Measurements from ENCODE around the gene DUSP28.

DNA sequence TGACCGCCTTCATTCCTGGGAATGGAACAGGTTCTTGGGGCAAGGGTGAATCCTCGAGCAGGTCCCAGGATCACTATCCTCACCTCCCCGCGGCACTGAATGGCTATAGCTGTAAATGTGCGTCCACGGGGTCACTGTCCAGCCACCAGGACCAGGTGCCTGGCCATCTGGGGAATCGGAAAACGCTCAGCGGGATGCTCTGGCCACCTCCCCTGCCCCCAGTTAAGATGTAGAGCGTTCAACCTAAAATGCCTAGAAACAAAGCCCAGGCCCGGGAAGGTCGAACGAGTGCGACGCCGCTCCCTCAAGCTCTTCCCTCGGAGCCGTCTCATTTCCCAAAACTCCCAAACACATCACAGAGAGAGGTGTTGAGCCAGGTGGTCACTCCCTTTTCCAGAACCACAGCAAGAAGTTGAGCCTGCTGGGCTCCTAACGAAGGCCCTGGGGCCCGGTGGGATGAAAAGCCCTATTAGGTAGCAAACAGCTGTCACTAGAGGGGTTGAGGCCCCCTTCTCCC, 25.6 kb downstream of the DUSP28 start:
- TF ChIP-seq SUZ12 (IDR thresholded peaks at IDR 0.05) (no peak), BHLHE40 (IDR thresholded peaks at IDR 0.05; ENCODE audit: borderline replicate concordance) (no peak), ARNT (IDR thresholded peaks at IDR 0.05) (no peak), SP1 (IDR thresholded peaks at IDR 0.05) (no peak), ELF4 (IDR thresholded peaks at IDR 0.05) (no peak), FOXM1 (IDR thresholded peaks at IDR 0.05; ENCODE audit: borderline replicate concordance) (no peak)

Data from HEK293T (cell line).